ENCODE measurements around the gene TMEM201.

Gene TMEM201

GRCh38 chr1:9634582-9634981 is 45.9 kb downstream of the TMEM201 start:
- no peak overlapping the region for H3K4me3 ChIP-seq (ENCODE audit: low read depth, low read length)
- TF ChIP-seq CTCF (IDR thresholded peaks at IDR 0.05; ENCODE audit: borderline replicate concordance, insufficient read depth, low read depth, low read length): no peak

GRCh38 chr1:9639227-9639626 is 50.5 kb downstream of the TMEM201 start:
- no peak overlapping the region for H3K4me3 ChIP-seq (ENCODE audit: low read depth, low read length)
- no peak for TF ChIP-seq CTCF (IDR thresholded peaks at IDR 0.05; ENCODE audit: borderline replicate concordance, insufficient read depth, low read depth, low read length)

GRCh38 chr1:9643351-9644256 is 54.9 kb downstream of the TMEM201 start:
- no peak overlapping the region for H3K4me3 ChIP-seq (ENCODE audit: low read depth, low read length)
- TF ChIP-seq CTCF (IDR thresholded peaks at IDR 0.05; ENCODE audit: borderline replicate concordance, insufficient read depth, low read depth, low read length): no peak

- no peak for TF ChIP-seq CTCF (IDR thresholded peaks at IDR 0.05; ENCODE audit: borderline replicate concordance, insufficient read depth, low read depth, low read length)
Observed at GRCh38 chr1:9646037-9646436, 57.3 kb downstream of the TMEM201 start.

GRCh38 chr1:9648171-9648570 is 59.5 kb downstream of the TMEM201 start:
- no peak overlapping the region for H3K4me3 ChIP-seq (ENCODE audit: low read depth, low read length)
- TF ChIP-seq CTCF (IDR thresholded peaks at IDR 0.05; ENCODE audit: borderline replicate concordance, insufficient read depth, low read depth, low read length): no peak

More at GRCh38 chr1:9646037-9646436, 57.3 kb downstream of the TMEM201 start:
- no peak overlapping the region for H3K4me3 ChIP-seq (ENCODE audit: low read depth, low read length)

GRCh38 chr1:9649769-9650168 is 61.1 kb downstream of the TMEM201 start:
- TF ChIP-seq CTCF (IDR thresholded peaks at IDR 0.05; ENCODE audit: borderline replicate concordance, insufficient read depth, low read depth, low read length): no peak
- H3K4me3 ChIP-seq (ENCODE audit: low read depth, low read length): no peak overlapping the region

- TF ChIP-seq CTCF (IDR thresholded peaks at IDR 0.05; ENCODE audit: borderline replicate concordance, insufficient read depth, low read depth, low read length): no peak
- H3K4me3 ChIP-seq (ENCODE audit: low read depth, low read length): peak overlapping the region; percentile 93
Observed at GRCh38 chr1:9651220-9651564, 62.5 kb downstream of the TMEM201 start.

Measured in GM12875 (cell line).